HepG2 (cell line): ENCODE results near the gene SLC29A2. TPM values are rescaled to one million over a fixed set of nuclear protein-coding genes. Genes with fewer than 3 reads are reported as not detected.

Source experiments
- ATRX ChIP-seq: sonication (generic); formaldehyde crosslinking; IDR thresholded peaks from 2 replicates; pipeline ENCODE4 v1.4.0; 2020; ENCODE audit warnings: missing genetic modification reagents, borderline replicate concordance
- CREB1 ChIP-seq, 2 experiments: fragments of 450-650 bp in 1 of 2; IDR thresholded peaks; 2 replicates each; pipeline ENCODE4 v1.6.1; 2016 to 2017; ENCODE audit warnings: control low read depth in 1 of 2, mild to moderate bottlenecking in 1 of 2, missing compliant biosample characterization in 1 of 2, missing genetic modification characterization in 1 of 2
- FOXP1 ChIP-seq, 2 experiments: fragments of 450-650 bp in 1 of 2; IDR thresholded peaks; 2 replicates each; pipeline ENCODE4 v1.6.1; 2017 to 2018; ENCODE audit warnings: antibody characterized with exemption in 1 of 2
- GATA4 ChIP-seq: sonication (generic); IDR thresholded peaks from 2 replicates; pipeline ENCODE4 v1.6.1; 2016; ENCODE audit warnings: antibody characterized with exemption, low read depth, borderline replicate concordance
- HDAC6 ChIP-seq: fragments of 200-600 bp; sonication (generic); IDR thresholded peaks from 2 replicates; pipeline ENCODE4 v1.7.0; 2017; ENCODE audit warnings: mild to moderate bottlenecking, antibody characterized with exemption, low read length, low read depth
- HOXA3 ChIP-seq: sonication (generic); formaldehyde crosslinking; IDR thresholded peaks from 2 replicates; pipeline ENCODE4 v1.5.0; 2020; ENCODE audit warnings: missing genetic modification reagents
- PHB2 ChIP-seq: fragments of 450-650 bp; IDR thresholded peaks from 2 replicates; pipeline ENCODE4 v1.6.1; 2018; ENCODE audit not compliant: partially characterized antibody
- TCF7L2 ChIP-seq: IDR thresholded peaks from 2 replicates; pipeline ENCODE4 v1.6.1; 2011; ENCODE audit warnings: mild to moderate bottlenecking, low read depth, low read length, moderate library complexity
- TEAD2 ChIP-seq: sonication (generic); formaldehyde crosslinking; IDR thresholded peaks from 2 replicates; pipeline ENCODE4 v1.9.0; 2021; ENCODE audit warnings: missing genetic modification reagents
- XBP1 ChIP-seq: sonication (generic); formaldehyde crosslinking; IDR thresholded peaks from 2 replicates; pipeline ENCODE4 v1.5.0; 2020; ENCODE audit warnings: missing genetic modification reagents
- ZNF589 ChIP-seq: sonication (generic); formaldehyde crosslinking; conservative IDR thresholded peaks from 2 replicates; pipeline ENCODE4 v1.8.0; 2022; ENCODE audit warnings: mild to moderate bottlenecking, moderate library complexity, missing genetic modification reagents
- ZNF792 ChIP-seq: IDR thresholded peaks from 2 replicates; pipeline ENCODE4 v1.6.1; 2016
- ZNF83 ChIP-seq: sonication (generic); formaldehyde crosslinking; IDR thresholded peaks from 2 replicates; pipeline ENCODE4 v1.4.0; 2020; ENCODE audit warnings: missing genetic modification reagents, mild to moderate bottlenecking, borderline replicate concordance
- ZNF883 ChIP-seq: sonication (generic); formaldehyde crosslinking; IDR thresholded peaks from 2 replicates; pipeline ENCODE4 v1.5.1; 2020; ENCODE audit warnings: mild to moderate bottlenecking, missing genetic modification reagents; ENCODE audit errors: not compliant biosample characterization
- polyA plus RNA-seq, 8 experiments: library from polyadenylated mRNA; depleted of rRNA in 3 of 8; stranded (reverse) in 7 of 8; unstranded in 1 of 8; fragments of >200 nt; fragmentation: Illumina TruSeq in 4 of 8; extraction: Trizol in 4 of 8; gene quantifications; 2 replicates each; pipeline versions ENCODE4 v1.2.1 to v1.2.3, GENCODE V29; 2011 to 2016; ENCODE audit warnings: low read depth in 4 of 8, missing spikeins in 1 of 8, mixed read lengths in 1 of 8; ENCODE audit not compliant: insufficient read depth in 1 of 8
- total RNA-seq, 5 experiments: library from RNA; depleted of rRNA; stranded (reverse); fragments of >200 nt; fragmentation: Illumina TruSeq; extraction: Trizol; gene quantifications; 2 replicates each; pipeline ENCODE4 v1.2.3, GENCODE V29; 2016; ENCODE audit warnings: low read depth in 1 of 5
- TF ChIP-seq, protein P1 (sequence below): sonication (generic); formaldehyde crosslinking; IDR thresholded peaks from 2 replicates; pipeline ENCODE4 v1.5.0; 2020; ENCODE audit warnings: missing genetic modification reagents
- TF ChIP-seq, protein P2 (sequence below): sonication (generic); formaldehyde crosslinking; IDR thresholded peaks from 2 replicates; pipeline ENCODE4 v1.8.0; 2022; ENCODE audit warnings: missing genetic modification reagents, mild to moderate bottlenecking, inconsistent platforms, borderline replicate concordance
- TF ChIP-seq, protein P3 (sequence below): sonication (generic); formaldehyde crosslinking; conservative IDR thresholded peaks from 2 replicates; pipeline ENCODE4 v1.4.0; 2020; ENCODE audit warnings: missing genetic modification reagents
- TF ChIP-seq, protein P4 (sequence below): sonication (generic); formaldehyde crosslinking; IDR thresholded peaks from 2 replicates; pipeline ENCODE4 v1.8.1; 2023; ENCODE audit warnings: mild to moderate bottlenecking, moderate library complexity, missing genetic modification reagents
- TF ChIP-seq, protein P5 (sequence below): sonication (generic); formaldehyde crosslinking; IDR thresholded peaks from 2 replicates; pipeline ENCODE4 v1.4.0; 2020; ENCODE audit warnings: missing genetic modification reagents
- TF ChIP-seq, protein P6 (sequence below): IDR thresholded peaks from 2 replicates; pipeline ENCODE4 v1.6.1; 2016; ENCODE audit warnings: low read depth, control low read depth

SLC29A2 gene
- total and polyA plus RNA-seq, 2 of the 13 experiments (the other 11 are each of a cell fraction or from before 2014, with no cell fraction given), result 0.63 to 0.66 TPM

DNA sequence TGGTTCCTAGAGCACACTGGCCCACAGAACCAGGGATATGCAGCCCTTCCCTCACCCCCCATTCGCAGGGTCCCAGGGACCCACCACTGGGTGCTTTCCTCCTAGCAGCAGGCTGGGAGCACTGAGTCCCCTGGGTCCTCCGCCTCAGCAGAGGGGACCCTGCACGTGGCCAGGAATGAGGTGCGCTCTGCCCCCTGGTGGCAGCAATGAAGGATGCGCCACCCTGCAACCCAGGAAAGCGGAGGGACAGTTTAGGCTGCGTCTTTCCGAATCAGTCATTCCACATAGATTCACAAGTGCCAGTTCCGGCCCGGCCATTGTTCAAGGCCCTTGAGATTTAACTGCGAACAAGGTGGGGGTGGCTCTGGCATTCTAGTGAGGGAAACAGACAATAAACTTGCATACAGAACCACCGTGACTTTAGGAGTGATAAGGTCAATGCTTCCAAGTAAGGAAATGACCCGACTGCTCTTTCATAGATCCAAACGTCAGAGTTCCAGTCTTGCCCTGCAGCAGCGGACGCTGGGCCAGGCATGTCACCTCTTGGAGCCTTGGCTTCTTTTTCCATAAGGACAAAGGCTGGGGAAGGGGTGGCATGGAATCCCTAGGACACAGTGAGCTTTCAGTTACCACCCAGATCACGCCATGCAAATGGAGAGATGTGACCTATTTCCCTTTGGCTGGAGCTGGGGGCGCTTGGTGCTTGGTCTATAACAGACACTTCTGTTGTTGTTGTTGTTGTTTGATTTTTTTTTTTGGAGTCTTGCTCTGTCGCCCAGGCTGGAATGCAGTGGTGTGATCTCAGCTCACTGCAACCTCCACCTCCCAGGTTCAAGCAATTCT lies 43.0 kb downstream of the SLC29A2 start (continued):
- TF ChIP-seq, protein P1, sequence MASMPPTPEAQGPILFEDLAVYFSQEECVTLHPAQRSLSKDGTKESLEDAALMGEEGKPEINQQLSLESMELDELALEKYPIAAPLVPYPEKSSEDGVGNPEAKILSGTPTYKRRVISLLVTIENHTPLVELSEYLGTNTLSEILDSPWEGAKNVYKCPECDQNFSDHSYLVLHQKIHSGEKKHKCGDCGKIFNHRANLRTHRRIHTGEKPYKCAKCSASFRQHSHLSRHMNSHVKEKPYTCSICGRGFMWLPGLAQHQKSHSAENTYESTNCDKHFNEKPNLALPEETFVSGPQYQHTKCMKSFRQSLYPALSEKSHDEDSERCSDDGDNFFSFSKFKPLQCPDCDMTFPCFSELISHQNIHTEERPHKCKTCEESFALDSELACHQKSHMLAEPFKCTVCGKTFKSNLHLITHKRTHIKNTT (CRISPR knock-in tag), result no peak
- TF ChIP-seq ZNF83, result no peak
- TF ChIP-seq CREB1 (IDR thresholded peaks at IDR 0.05), result no peak
- no peak for TF ChIP-seq CREB1 (CRISPR knock-in tag; IDR thresholded peaks at IDR 0.05)
- TF ChIP-seq, protein P2, sequence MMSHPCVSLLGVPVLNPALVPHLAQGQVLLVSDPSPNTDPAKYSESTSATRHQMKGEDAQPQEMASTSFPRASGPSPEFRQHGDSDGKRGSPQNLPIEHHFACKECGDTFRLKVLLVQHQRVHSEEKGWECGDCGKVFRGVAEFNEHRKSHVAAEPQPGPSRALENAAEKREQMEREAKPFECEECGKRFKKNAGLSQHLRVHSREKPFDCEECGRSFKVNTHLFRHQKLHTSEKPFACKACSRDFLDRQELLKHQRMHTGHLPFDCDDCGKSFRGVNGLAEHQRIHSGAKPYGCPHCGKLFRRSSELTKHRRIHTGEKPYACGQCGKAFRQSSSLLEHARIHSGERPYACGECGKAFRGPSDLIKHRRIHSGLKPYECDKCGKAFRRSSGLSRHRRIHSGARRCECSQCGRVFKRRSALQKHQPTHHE (CRISPR knock-in tag), result no peak
- TF ChIP-seq TEAD2 (CRISPR knock-in tag), result no peak
- no peak for TF ChIP-seq XBP1 (CRISPR knock-in tag)
- TF ChIP-seq ZNF883 (CRISPR knock-in tag), result no peak
- TF ChIP-seq PHB2, result no peak
- TF ChIP-seq, protein P3, sequence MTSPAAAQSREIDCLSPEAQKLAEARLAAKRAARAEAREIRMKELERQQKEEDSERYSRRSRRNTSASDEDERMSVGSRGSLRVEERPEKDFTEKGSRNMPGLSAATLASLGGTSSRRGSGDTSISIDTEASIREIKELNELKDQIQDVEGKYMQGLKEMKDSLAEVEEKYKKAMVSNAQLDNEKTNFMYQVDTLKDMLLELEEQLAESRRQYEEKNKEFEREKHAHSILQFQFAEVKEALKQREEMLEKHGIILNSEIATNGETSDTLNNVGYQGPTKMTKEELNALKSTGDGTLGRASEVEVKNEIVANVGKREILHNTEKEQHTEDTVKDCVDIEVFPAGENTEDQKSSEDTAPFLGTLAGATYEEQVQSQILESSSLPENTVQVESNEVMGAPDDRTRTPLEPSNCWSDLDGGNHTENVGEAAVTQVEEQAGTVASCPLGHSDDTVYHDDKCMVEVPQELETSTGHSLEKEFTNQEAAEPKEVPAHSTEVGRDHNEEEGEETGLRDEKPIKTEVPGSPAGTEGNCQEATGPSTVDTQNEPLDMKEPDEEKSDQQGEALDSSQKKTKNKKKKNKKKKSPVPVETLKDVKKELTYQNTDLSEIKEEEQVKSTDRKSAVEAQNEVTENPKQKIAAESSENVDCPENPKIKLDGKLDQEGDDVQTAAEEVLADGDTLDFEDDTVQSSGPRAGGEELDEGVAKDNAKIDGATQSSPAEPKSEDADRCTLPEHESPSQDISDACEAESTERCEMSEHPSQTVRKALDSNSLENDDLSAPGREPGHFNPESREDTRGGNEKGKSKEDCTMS (CRISPR knock-in tag), result 0 out of 2 replicates have a peak, but pooled peaks have one; percentile 51
- 0 out of 2 replicates have a peak, but pooled peaks have one; percentile 68 for TF ChIP-seq ZNF589 (CRISPR knock-in tag)
- TF ChIP-seq, protein P4, sequence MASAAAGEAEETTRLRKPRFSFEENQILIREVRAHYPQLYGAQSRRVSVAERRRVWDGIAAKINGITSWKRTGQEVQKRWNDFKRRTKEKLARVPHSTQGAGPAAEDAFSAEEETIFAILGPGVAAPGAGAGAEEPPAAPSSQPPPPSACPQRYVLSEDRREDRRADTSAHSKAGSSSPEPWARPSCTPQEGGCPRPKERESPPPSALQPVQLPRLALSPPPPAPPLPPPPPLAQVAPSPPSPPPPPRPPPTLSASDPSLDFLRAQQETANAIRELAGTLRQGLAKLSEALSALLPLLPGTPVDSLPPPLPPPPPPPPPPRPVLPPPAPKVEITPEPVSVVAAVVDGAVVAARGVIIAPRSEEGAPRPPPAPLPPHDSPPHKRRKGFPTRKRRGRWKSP, result peak; percentile 97
- no peak for TF ChIP-seq HDAC6
- TF ChIP-seq HOXA3, result peak; percentile 84
- TF ChIP-seq, protein P5, sequence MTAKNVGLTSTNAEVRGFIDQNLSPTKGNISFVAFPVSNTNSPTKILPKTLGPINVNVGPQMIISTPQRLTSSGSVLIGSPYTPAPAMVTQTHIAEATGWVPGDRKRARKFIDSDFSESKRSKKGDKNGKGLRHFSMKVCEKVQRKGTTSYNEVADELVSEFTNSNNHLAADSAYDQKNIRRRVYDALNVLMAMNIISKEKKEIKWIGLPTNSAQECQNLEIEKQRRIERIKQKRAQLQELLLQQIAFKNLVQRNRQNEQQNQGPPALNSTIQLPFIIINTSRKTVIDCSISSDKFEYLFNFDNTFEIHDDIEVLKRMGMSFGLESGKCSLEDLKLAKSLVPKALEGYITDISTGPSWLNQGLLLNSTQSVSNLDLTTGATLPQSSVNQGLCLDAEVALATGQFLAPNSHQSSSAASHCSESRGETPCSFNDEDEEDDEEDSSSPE (CRISPR knock-in tag), result peak; percentile 85
- TF ChIP-seq ZNF792, result peak; percentile 93
- TF ChIP-seq FOXP1 (IDR thresholded peaks at IDR 0.05), result no peak
- no peak for TF ChIP-seq FOXP1 (CRISPR knock-in tag; IDR thresholded peaks at IDR 0.05)
- TF ChIP-seq TCF7L2, result no peak
- TF ChIP-seq, protein P6, sequence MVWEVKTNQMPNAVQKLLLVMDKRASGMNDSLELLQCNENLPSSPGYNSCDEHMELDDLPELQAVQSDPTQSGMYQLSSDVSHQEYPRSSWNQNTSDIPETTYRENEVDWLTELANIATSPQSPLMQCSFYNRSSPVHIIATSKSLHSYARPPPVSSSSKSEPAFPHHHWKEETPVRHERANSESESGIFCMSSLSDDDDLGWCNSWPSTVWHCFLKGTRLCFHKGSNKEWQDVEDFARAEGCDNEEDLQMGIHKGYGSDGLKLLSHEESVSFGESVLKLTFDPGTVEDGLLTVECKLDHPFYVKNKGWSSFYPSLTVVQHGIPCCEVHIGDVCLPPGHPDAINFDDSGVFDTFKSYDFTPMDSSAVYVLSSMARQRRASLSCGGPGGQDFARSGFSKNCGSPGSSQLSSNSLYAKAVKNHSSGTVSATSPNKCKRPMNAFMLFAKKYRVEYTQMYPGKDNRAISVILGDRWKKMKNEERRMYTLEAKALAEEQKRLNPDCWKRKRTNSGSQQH (CRISPR knock-in tag), result no peak
- no peak for TF ChIP-seq ATRX (CRISPR knock-in tag)
- no peak for TF ChIP-seq GATA4
